Measurements from ENCODE around the gene CCDC32. TPM values are rescaled to one million over a fixed set of nuclear protein-coding genes. Genes with fewer than 3 reads are reported as not detected.

Gene CCDC32
- total and polyA plus RNA-seq, 2 of the 13 experiments (the other 11 are each of a cell fraction or from before 2014, with no cell fraction given), result 10.8 to 23.2 TPM

- TF ChIP-seq ARID3A (IDR thresholded peaks at IDR 0.05; ENCODE audit: low read depth, low read length) (no peak), E2F2 (CRISPR knock-in tag; IDR thresholded peaks at IDR 0.05; ENCODE audit: borderline replicate concordance) (no peak), PLRG1 (conservative IDR thresholded peaks at IDR 0.05) (no peak), SP140L (CRISPR knock-in tag; IDR thresholded peaks at IDR 0.05; ENCODE audit: borderline replicate concordance) (no peak), KAT8 (CRISPR knock-in tag; IDR thresholded peaks at IDR 0.05) (peak; percentile 32; the same call in 1 of the 2 replicates), TEAD3 (CRISPR knock-in tag; optimal IDR thresholded peaks at IDR 0.05; ENCODE audit: borderline replicate concordance) (peak; percentile 27), CENPX (CRISPR knock-in tag; IDR thresholded peaks at IDR 0.05) (no peak), MAFF (IDR thresholded peaks at IDR 0.05; ENCODE audit: low read depth, low read length) (no peak), HDAC1 (CRISPR knock-in tag; IDR thresholded peaks at IDR 0.05) (no peak), REXO4 (CRISPR knock-in tag; IDR thresholded peaks at IDR 0.05; ENCODE audit: borderline replicate concordance) (no peak), ZBTB37 (CRISPR knock-in tag; IDR thresholded peaks at IDR 0.05) (no peak), STAG1 (CRISPR knock-in tag; IDR thresholded peaks at IDR 0.05) (peak; percentile 70), KDM6A (CRISPR knock-in tag; IDR thresholded peaks at IDR 0.05; ENCODE audit: low read depth) (no peak), ZSCAN5A (CRISPR knock-in tag; IDR thresholded peaks at IDR 0.05; ENCODE audit: borderline replicate concordance) (no peak), ZFP36L2 (CRISPR knock-in tag; IDR thresholded peaks at IDR 0.05) (no peak), ZSCAN21 (CRISPR knock-in tag; IDR thresholded peaks at IDR 0.05; ENCODE audit: borderline replicate concordance) (no peak), SP5 (CRISPR knock-in tag; IDR thresholded peaks at IDR 0.05; ENCODE audit: borderline replicate concordance, low read depth) (no peak), ZSCAN29 (CRISPR knock-in tag; conservative IDR thresholded peaks at IDR 0.05) (0 out of 2 replicates have a peak, but pooled peaks have one; percentile 36), YY1 (IDR thresholded peaks at IDR 0.05; ENCODE audit: insufficient read depth, insufficient replicate concordance, low read depth, low read length) (no peak), GATA4 (IDR thresholded peaks at IDR 0.05; ENCODE audit: borderline replicate concordance, low read depth) (no peak), POLR2A (IDR thresholded peaks at IDR 0.05; ENCODE audit: insufficient read depth in 1 of 2, low read depth in 2 of 2, low read length in 2 of 2) (no peak), TGIF2 (CRISPR knock-in tag; IDR thresholded peaks at IDR 0.05) (0 out of 2 replicates have a peak, but pooled peaks have one; percentile 6), ZSCAN22 (CRISPR knock-in tag; IDR thresholded peaks at IDR 0.05) (no peak), ZNF224 (CRISPR knock-in tag; IDR thresholded peaks at IDR 0.05) (no peak), ATF6 (CRISPR knock-in tag; conservative IDR thresholded peaks at IDR 0.05) (no peak), BRCA1 (CRISPR knock-in tag; IDR thresholded peaks at IDR 0.05) (no peak)
Observed at GRCh38 chr15:40567111-40567510, 2.3 kb upstream of the CCDC32 start (continued).
